A172 (cell line): Measurements from ENCODE around the gene SPRYD3. TPM values are rescaled to one million over a fixed set of nuclear protein-coding genes. Genes with fewer than 3 reads are reported as not detected.
"Not testable (repeated sequence)": the region's sequence is repeated elsewhere in the genome, so short reads cannot be mapped to it uniquely, and the experiment has no call there.

ENCODE experiments used
- DNase-seq: peaks from one replicate; pipeline ENCODE4 v3.0.0-alpha.2; 2015; ENCODE audit warnings: low spot score
- total RNA-seq: library from RNA; depleted of rRNA; stranded (reverse); fragments of >200 nt; shearing (Covaris generic); gene quantifications from 2 replicates; pipeline ENCODE4 v1.2.3, GENCODE V29; 2014; rRNA removed

The SPRYD3 gene, protein sequence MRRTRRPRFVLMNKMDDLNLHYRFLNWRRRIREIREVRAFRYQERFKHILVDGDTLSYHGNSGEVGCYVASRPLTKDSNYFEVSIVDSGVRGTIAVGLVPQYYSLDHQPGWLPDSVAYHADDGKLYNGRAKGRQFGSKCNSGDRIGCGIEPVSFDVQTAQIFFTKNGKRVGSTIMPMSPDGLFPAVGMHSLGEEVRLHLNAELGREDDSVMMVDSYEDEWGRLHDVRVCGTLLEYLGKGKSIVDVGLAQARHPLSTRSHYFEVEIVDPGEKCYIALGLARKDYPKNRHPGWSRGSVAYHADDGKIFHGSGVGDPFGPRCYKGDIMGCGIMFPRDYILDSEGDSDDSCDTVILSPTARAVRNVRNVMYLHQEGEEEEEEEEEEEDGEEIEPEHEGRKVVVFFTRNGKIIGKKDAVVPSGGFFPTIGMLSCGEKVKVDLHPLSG
- 15.2 and 19.6 TPM in 2 replicates for total RNA-seq

GRCh38 chr12:53079226-53080117, at the start of gene SPRYD3:
SPRYD3 (minus strand) TSS chr12:53079390; CDS start chr12:53079333, 57 bp downstream.
- DNase-seq: peak; percentile 91

DNA sequence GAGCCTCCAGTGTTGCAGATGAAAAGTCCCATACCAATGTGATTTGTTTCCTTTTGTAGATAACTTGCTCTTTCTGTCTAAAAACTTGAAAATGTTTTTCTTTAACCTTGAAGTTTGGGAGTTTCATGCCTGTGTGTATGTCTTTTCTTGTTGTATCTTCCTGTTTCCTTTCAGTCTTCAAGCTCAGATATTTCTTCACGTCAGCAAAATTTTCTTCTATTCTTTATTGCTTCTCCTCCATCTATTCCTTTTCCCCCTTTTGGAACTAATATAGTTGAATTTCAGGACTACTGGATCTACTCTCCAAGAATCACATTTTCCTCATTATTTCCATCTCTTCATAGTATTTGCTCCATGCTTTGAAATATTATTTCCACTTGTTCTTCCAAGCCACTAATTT, 48.0 kb upstream of the SPRYD3 start:
- no peak for DNase-seq

DNA sequence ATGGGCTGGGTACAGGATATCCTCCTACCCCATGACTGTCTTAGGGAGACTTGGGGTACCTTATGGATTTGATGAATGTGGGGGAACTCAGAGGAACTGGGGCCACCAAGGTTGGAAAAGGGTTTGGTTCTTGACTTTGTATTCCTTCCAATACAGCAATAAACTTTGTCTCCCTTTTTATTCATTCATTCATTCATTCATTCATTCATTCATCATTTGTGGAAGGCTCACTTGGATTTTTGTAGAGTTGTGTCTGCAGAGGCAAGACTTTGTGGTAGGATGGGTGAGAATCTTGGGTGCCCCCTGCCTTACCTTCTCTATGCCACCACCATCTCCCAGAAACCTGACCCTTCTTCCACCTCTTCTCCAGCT, 45.1 kb upstream of the SPRYD3 start:
- no peak for DNase-seq

GRCh38 chr12:53123578-53124351, 44.6 kb upstream of the SPRYD3 start:
- DNase-seq: no peak

DNA sequence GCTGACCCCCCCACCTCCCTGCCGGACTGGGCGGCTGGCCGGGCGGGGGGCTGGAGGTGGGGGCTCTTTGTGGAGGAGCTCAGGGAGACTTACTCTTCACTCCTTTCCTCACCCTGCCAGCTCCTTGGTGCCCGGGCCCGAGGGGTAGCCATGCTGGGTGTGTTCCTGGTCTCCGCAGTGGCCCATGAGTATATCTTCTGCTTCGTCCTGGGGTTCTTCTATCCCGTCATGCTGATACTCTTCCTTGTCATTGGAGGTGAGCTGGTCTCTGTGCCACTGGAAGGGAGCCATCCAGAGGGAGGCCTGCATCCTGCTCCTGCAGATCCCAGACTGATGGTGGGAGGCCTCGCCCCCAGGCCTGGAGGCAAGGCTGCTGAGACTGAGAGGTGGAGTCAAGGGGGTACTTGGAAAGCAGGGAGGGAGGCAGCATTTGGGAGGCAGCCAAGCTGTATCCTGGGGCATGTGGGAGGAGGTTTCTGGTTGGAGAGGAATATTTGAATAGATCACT, 43.8 kb upstream of the SPRYD3 start:
- DNase-seq: no peak

GRCh38 chr12:53120685-53121525, 41.7 kb upstream of the SPRYD3 start:
- no peak for DNase-seq

DNA sequence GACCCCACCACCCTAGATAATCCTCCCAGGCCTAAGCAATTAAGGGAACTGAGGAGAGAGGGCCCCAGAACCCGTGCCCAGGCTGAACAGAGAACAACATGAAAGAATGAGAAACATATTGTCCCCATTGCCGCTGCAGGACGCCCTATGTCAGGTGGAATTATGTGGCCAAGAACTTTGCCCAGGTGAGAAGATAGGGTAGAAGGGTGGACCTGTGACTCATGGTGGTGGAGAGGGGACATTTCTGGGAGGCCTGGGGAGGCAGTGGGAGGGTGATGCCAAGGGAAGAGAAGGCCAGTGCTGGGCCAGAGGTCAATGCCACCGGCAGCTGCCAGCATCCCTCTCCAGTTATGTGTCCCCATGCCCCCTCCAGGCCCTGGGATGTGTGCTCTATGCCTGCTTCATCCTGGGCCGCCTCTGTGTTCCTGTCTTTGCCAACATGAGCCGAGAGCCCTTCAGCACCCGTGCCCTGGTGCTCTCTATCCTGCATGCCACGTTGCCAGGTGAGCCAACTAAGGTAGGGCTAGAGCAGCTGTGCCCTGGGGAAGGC, 39.6 kb upstream of the SPRYD3 start:
- no peak for DNase-seq

- DNase-seq: no peak
These were observed 36.9 kb upstream of the SPRYD3 start for GRCh38 chr12:53115891-53116648.

- no peak for DNase-seq
These were observed 36.1 kb upstream of the SPRYD3 start for GRCh38 chr12:53115112-53115890.

GRCh38 chr12:53113951-53114350, 34.8 kb upstream of the SPRYD3 start:
- no peak for DNase-seq

DNA sequence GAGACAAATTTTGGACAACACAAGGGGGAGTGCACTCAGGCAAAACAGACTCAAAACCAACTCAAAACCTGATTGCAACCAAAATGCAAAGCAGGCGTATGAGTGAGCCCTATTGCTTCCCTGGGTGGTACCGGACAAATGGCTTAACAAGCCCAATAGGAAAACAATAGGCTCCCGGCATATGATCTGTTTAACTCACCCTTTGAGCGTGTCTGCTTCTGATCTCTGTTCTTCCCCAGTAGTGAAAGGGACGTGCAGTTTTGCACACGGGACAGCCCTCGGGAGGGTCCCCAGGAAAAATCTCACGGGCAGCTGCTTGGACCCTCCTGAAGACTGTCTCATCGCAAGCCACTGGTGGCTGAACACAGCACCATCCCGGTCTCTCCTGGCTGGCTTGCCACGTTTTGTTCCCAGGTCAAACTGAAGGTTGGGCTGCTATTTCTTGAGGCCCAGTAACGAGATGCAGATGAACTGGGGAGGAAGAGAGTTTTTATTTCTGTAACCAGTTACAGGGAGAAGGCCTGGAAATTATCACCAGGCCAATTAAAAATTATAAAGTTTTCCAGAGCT, 34.0 kb upstream of the SPRYD3 start:
- no peak for DNase-seq

DNA sequence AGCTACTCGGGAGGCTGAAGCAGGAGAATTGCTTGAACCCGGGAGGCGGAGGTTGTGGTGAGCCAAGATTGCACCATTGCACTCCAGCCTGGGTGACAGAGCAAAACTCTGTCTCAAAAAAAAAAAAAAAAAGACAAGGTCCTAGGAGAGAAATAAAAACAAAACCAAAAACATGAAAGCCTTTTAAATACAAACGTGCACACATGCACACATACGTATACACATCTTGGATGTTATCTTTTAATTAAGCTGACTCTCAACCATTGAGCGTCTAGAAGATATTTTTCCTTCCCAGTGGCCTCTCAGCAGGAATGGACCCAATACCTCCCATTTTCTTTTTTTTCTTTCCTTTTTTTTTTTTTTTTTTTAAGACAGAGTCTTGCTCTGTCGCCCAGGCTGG, 33.2 kb upstream of the SPRYD3 start:
- not testable (repeated sequence) for DNase-seq

DNA sequence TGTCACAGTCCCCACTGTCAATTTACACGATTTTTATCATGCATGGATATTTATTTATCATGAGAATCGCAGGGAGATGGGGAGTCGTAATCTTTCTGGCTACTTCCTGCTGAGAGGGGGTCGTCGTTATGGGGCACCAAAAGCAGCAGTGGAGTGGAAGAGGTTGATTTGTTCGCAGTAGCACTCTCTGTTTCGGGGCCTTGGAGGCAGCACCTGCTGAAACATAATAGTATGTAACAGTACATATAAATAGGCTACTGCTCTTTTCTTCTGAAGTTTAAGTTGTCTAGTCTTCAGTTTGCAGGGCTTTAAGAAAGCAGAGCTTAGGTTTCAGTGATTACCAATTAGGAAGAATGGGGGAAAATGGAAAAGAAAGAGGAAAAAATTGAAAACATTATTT, 27.9 kb upstream of the SPRYD3 start:
- DNase-seq: no peak

DNA sequence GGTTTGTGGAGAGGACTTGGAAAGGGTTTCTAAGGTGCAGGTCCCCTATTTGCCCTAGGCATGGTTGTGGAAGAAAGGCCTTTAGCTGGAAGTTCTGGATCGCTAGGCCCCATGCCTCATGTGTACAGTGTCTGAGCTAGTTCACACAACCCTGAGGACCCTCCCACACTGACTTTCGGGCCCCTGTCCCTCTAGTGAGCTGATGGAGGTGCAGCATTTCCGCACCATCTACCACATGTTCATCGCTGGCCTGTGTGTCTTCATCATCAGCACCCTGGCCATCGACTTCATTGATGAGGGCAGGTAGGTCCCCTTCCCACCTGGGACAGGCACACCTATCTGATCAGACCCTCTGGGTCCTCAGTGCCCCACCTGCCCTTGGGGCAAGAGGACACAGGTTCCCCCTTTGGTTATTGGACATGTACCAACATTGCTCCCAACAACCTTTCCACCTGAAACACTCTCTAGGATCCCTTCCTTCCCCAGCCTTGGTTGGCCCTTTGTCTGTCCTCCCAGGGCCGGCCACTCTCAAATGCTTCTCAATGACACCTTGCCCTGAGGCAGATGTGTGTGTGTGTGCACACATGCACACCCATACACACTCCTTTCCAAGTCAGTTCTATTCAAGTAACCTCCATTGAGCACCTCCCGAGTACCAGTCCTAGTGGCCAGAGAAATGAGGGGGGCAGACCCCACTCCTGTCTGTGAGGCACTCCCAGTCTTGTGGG, 26.7 kb upstream of the SPRYD3 start:
- DNase-seq: no peak

DNA sequence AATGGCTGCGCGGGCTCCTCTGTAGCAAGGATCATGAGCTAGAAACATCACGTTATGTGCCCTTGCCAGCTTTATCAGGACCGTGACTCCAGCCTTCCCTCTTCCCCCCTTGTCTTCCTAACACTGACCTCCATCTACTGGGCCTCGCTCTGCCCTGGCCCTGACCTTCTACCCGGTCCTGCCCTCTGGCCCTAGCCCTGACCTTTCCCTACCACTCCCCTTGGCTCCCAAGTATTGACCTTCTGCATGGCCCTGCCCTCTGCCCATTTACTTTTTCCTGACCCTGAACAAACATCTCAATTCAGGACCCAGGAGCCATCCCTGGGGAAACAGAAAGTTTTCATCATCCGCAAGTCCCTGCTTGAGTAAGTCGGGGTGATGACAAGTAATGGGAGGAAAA, 26.1 kb upstream of the SPRYD3 start:
- no peak for DNase-seq

DNA sequence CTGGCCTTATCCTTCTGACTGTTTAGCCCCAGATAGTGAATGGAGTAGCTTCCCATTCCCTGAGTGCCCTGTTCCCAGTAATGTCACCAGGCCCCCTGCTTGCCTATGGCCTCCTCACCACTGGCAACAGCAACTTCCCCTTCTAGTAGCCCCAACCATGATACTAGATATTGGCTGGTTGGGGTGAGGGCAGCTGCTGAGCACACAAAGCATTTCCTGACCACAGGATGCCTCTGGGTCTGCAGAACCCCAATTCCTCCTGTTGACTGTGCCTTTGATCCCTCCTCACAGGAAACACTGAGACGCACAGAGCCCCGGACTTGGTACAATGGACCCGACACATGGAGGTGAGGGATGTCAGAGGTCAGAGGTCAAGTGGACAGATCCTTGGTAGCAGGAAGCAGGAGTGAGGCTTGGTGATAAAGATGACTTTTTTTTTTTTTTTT, 24.7 kb upstream of the SPRYD3 start:
- no peak for DNase-seq

DNA sequence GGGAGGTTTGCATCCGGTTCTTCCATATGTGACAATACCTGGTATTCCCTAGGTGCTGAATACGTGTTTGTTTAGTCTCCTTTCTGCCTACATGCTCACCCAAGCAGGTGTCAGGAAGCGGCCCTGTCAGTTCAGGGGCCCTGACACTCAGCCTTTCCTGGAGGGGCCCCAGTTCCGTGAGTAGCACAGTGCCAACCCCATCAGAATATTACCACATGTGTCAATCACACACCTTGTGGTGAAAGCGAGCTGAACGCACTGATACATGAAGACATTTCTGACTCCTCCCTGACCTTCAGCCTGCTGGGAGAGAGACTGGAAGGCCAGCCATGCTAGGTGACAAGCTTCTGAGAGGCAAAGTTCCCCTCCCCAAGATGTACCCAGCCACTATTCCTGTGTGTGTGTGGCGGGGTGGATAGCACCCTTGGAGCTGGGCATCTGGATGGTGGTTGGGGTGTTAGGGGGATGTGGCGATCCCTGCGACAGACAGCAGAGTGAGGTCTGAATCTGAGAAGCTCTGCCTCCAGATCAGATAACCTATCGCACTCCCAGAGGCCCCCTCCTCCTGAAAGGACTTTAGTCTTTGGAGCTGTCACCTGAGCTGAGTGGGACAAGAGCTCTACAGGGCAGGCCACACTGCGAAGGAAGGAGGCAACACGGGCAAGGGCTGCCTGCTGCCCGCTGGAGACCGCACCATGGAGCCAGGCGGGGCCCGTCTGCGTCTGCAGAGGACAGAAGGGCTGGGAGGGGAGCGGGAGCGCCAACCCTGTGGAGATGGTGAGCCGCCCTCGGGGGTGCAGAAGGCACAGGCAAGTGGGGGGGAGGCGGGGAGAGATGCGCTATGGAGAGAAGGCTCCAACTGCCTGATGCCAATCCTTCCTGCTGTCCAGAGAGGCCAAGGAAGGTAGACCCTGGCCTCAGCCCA, 24.0 kb upstream of the SPRYD3 start, which contains the start of gene SOAT2:
Gene SOAT2, plus strand, starts transcription at position 604 of the 925 bp plus-strand sequence. Its CDS starts 92 bp downstream, at position 696.
- DNase-seq: no peak
